GM12891 (cell line): ENCODE results near the gene PARP3.

Source experiments
- POLR2A ChIP-seq: IDR thresholded peaks from 2 replicates; pipeline ENCODE4 v1.6.1; 2011; ENCODE audit warnings: low read depth, low read length, control low read depth
- POLR2AphosphoS5 ChIP-seq: IDR thresholded peaks from 2 replicates; pipeline ENCODE4 v1.6.1; 2011; ENCODE audit warnings: low read depth, low read length, control low read depth
- TAF1 ChIP-seq: IDR thresholded peaks from 2 replicates; pipeline ENCODE4 v1.6.1; 2011; ENCODE audit warnings: low read depth, low read length, control low read depth

DNA sequence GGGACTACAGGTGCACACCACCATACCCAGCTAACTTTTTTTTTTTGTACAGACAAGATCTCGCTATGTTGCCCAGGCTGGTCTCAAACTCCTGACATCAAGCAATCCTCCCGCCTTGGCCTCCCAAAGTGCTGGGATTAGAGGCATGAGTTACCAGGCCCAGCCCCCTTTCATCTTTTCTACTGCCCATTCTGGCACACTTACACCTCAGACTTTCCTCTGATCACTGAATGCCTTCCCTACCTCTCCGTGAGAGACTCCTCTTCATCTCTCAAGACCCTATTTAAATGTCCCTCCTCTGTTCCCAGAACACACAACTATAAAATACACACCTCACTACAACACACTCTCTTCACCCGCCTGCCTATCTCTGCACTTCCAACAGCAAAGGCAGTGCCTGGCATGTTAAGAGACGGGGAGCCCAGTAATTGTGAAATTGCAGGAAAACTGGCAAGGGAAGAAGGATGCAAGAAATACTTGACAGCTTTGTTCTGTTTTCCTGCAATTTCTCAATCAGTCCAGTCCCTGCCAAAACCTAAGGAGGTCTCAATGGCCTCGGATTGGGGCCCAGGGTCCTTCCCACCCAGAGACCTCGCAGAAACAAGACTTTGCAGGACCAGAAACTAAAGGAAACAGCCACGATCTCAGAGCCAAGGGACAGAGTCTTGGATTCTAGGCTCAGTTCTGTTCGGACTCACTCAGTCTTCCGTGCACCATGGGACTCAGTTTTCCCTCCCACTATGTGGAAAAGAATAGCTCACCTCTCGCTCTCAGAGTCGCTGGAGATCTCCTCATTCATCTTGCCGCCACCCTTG is 1.3 kb upstream of the PARP3 start:
- TF ChIP-seq POLR2AphosphoS5 (no peak), POLR2A (no peak), TAF1 (no peak)
